ENCODE results near the gene FAM131A. TPM values are rescaled to one million over a fixed set of nuclear protein-coding genes. Genes with fewer than 3 reads are reported as not detected.

Gene FAM131A
- total and polyA plus RNA-seq, 4 donors: 35.4 to 57.3 (median 46.9) TPM

- H3K4me3 ChIP-seq (ENCODE audit: low read depth, low read length): peak overlapping the region; percentile 83
- no peak overlapping the region for H3K27ac ChIP-seq (ENCODE audit: low read depth, low read length)
- WGBS (ENCODE audit: insufficient coverage): 16% methylated on average over 8 of the region's 12 CpGs
- DNase-seq (ENCODE audit: low read depth in 4 of 6, low spot score in 6 of 6): no peak
- peaks cover 45% of the 10 kb centered on the region for H3K4me1 ChIP-seq (ENCODE audit: control insufficient read depth, insufficient read depth, low read length)
- H3K27me3 ChIP-seq (ENCODE audit: control insufficient read depth, insufficient read depth, low read length): no peaks in the 10 kb centered on the region
- H3K36me3 ChIP-seq (ENCODE audit: control insufficient read depth, insufficient read depth, low read length): peaks cover 48% of the 10 kb centered on the region
- no peaks in the 10 kb centered on the region for H3K9me3 ChIP-seq (ENCODE audit: control insufficient read depth, insufficient read depth, low read length)
Measured at GRCh38 chr3:184360070-184360928, 22.9 kb downstream of the FAM131A start.

GRCh38 chr3:184360929-184361531 is 23.6 kb downstream of the FAM131A start:
- H3K36me3 ChIP-seq (ENCODE audit: control insufficient read depth, insufficient read depth, low read length): peaks cover 43% of the 10 kb centered on the region
- peaks cover 45% of the 10 kb centered on the region for H3K4me1 ChIP-seq (ENCODE audit: control insufficient read depth, insufficient read depth, low read length)
- H3K27ac ChIP-seq (ENCODE audit: low read depth, low read length): peak overlapping the region; percentile 80
- no peaks in the 10 kb centered on the region for H3K27me3 ChIP-seq (ENCODE audit: control insufficient read depth, insufficient read depth, low read length)
- peak overlapping the region; percentile 83 for H3K4me3 ChIP-seq (ENCODE audit: low read depth, low read length)
- DNase-seq (ENCODE audit: low read depth in 4 of 6, low spot score in 6 of 6): no peak
- WGBS (ENCODE audit: insufficient coverage): 2% methylated on average over 24 of the region's 24 CpGs
- no peaks in the 10 kb centered on the region for H3K9me3 ChIP-seq (ENCODE audit: control insufficient read depth, insufficient read depth, low read length)

GRCh38 chr3:184361532-184361931 is 24.1 kb downstream of the FAM131A start, which contains the start of the genes CLCN2 and POLR2H:
Gene CLCN2 (minus strand): TSS chr3:184361605. CDS start chr3:184361479, 126 bp downstream.
Gene POLR2H (plus strand): TSS chr3:184361710. CDS start chr3:184363493, 1,783 bp downstream.
- peaks cover 45% of the 10 kb centered on the region for H3K4me1 ChIP-seq (ENCODE audit: control insufficient read depth, insufficient read depth, low read length)
- peaks cover 42% of the 10 kb centered on the region for H3K36me3 ChIP-seq (ENCODE audit: control insufficient read depth, insufficient read depth, low read length)
- H3K27me3 ChIP-seq (ENCODE audit: control insufficient read depth, insufficient read depth, low read length): no peaks in the 10 kb centered on the region
- no peaks in the 10 kb centered on the region for H3K9me3 ChIP-seq (ENCODE audit: control insufficient read depth, insufficient read depth, low read length)
- under 1% methylated on average over 56 of the region's 56 CpGs for WGBS (ENCODE audit: insufficient coverage)
- peak in 3 of 6 donors; percentile 51 to 90 (median 76) for DNase-seq (ENCODE audit: low read depth in 4 of 6, low spot score in 6 of 6)
- peak within 1 kb of the TSS; percentile 99 for H3K27ac ChIP-seq (ENCODE audit: low read depth, low read length)
- peak within 1 kb of the TSS; percentile 85 for H3K4me3 ChIP-seq (ENCODE audit: low read depth, low read length)

GRCh38 chr3:184361932-184362667 is 24.7 kb downstream of the FAM131A start:
- Histone ChIP-seq H3K4me1 (ENCODE audit: control insufficient read depth, insufficient read depth, low read length) (peaks cover 45% of the 10 kb centered on the region), H3K27me3 (ENCODE audit: control insufficient read depth, insufficient read depth, low read length) (no peaks in the 10 kb centered on the region), H3K9me3 (ENCODE audit: control insufficient read depth, insufficient read depth, low read length) (no peaks in the 10 kb centered on the region), H3K4me3 (ENCODE audit: low read depth, low read length) (peak overlapping the region; percentile 85), H3K36me3 (ENCODE audit: control insufficient read depth, insufficient read depth, low read length) (peaks cover 41% of the 10 kb centered on the region), H3K27ac (ENCODE audit: low read depth, low read length) (peak overlapping the region; percentile 99)
- WGBS (ENCODE audit: insufficient coverage): under 1% methylated on average over 31 of the region's 38 CpGs
- peak in 2 of 6 donors; percentile 79 to 84 for DNase-seq (ENCODE audit: low read depth in 4 of 6, low spot score in 6 of 6)

- WGBS (ENCODE audit: insufficient coverage): 0% methylated on average over 68 of the region's 68 CpGs
Measured at GRCh38 chr3:184362668-184363546, 25.5 kb downstream of the FAM131A start.

GRCh38 chr3:184366619-184367289 is 29.4 kb downstream of the FAM131A start:
- Histone ChIP-seq H3K27ac (ENCODE audit: low read depth, low read length) (no peak overlapping the region), H3K9me3 (ENCODE audit: control insufficient read depth, insufficient read depth, low read length) (no peaks in the 10 kb centered on the region), H3K4me3 (ENCODE audit: low read depth, low read length) (no peak overlapping the region), H3K4me1 (ENCODE audit: control insufficient read depth, insufficient read depth, low read length) (peaks cover 35% of the 10 kb centered on the region), H3K36me3 (ENCODE audit: control insufficient read depth, insufficient read depth, low read length) (peaks cover 46% of the 10 kb centered on the region), H3K27me3 (ENCODE audit: control insufficient read depth, insufficient read depth, low read length) (no peaks in the 10 kb centered on the region)
- 100% methylated on average over 1 of the region's 5 CpGs for WGBS (ENCODE audit: insufficient coverage)
- no peak for DNase-seq (ENCODE audit: low read depth in 4 of 6, low spot score in 6 of 6)

More at GRCh38 chr3:184362668-184363546, 25.5 kb downstream of the FAM131A start:
- peaks cover 46% of the 10 kb centered on the region for H3K4me1 ChIP-seq (ENCODE audit: control insufficient read depth, insufficient read depth, low read length)
- H3K9me3 ChIP-seq (ENCODE audit: control insufficient read depth, insufficient read depth, low read length): no peaks in the 10 kb centered on the region
- H3K27me3 ChIP-seq (ENCODE audit: control insufficient read depth, insufficient read depth, low read length): no peaks in the 10 kb centered on the region
- H3K27ac ChIP-seq (ENCODE audit: low read depth, low read length): peak overlapping the region; percentile 99
- H3K36me3 ChIP-seq (ENCODE audit: control insufficient read depth, insufficient read depth, low read length): peaks cover 40% of the 10 kb centered on the region
- peak in 5 of 6 donors; percentile 91 to 99 (median 95) for DNase-seq (ENCODE audit: low read depth in 4 of 6, low spot score in 6 of 6)
- peak overlapping the region; percentile 85 for H3K4me3 ChIP-seq (ENCODE audit: low read depth, low read length)

GRCh38 chr3:184368116-184368515 is 30.7 kb downstream of the FAM131A start:
- Histone ChIP-seq H3K27me3 (ENCODE audit: control insufficient read depth, insufficient read depth, low read length) (no peaks in the 10 kb centered on the region), H3K4me3 (ENCODE audit: low read depth, low read length) (no peak overlapping the region), H3K27ac (ENCODE audit: low read depth, low read length) (peak overlapping the region; percentile 76), H3K9me3 (ENCODE audit: control insufficient read depth, insufficient read depth, low read length) (no peaks in the 10 kb centered on the region), H3K36me3 (ENCODE audit: control insufficient read depth, insufficient read depth, low read length) (peaks cover 46% of the 10 kb centered on the region), H3K4me1 (ENCODE audit: control insufficient read depth, insufficient read depth, low read length) (peaks cover 33% of the 10 kb centered on the region)
- 77% methylated on average over 6 of the region's 9 CpGs for WGBS (ENCODE audit: insufficient coverage)
- no peak for DNase-seq (ENCODE audit: low read depth in 4 of 6, low spot score in 6 of 6)

GRCh38 chr3:184368586-184369183 is 31.3 kb downstream of the FAM131A start:
- no peaks in the 10 kb centered on the region for H3K9me3 ChIP-seq (ENCODE audit: control insufficient read depth, insufficient read depth, low read length)
- H3K27ac ChIP-seq (ENCODE audit: low read depth, low read length): peak overlapping the region; percentile 76
- H3K4me1 ChIP-seq (ENCODE audit: control insufficient read depth, insufficient read depth, low read length): peaks cover 29% of the 10 kb centered on the region
- 51% methylated on average over 3 of the region's 3 CpGs for WGBS (ENCODE audit: insufficient coverage)
- no peaks in the 10 kb centered on the region for H3K27me3 ChIP-seq (ENCODE audit: control insufficient read depth, insufficient read depth, low read length)
- no peak overlapping the region for H3K4me3 ChIP-seq (ENCODE audit: low read depth, low read length)
- H3K36me3 ChIP-seq (ENCODE audit: control insufficient read depth, insufficient read depth, low read length): peaks cover 46% of the 10 kb centered on the region
- peak in 3 of 6 donors; percentile 46 to 85 (median 57) for DNase-seq (ENCODE audit: low read depth in 4 of 6, low spot score in 6 of 6)
